ENCODE data around the gene DNAL1.
"Not testable (repeated sequence)": the region's sequence is repeated elsewhere in the genome, so short reads cannot be mapped to it uniquely, and the experiment has no call there.

DNAL1 gene

DNA sequence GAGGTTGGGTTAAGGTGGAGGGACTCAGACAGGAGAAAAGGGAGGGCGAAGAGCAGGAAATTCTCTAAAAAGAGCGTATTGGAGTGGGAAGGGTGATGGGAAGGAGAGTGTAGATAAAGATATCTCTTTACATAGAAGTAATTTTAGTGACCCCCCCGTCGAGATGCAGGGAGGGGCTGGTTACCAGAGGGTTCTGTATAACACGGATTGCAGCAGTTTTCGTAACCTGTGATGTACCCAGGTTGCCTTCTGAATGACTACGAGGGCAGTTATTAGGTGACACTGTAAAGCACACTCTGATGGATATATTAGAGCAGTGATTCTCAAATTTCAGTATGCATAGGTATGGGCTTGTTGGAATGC lies 443 bp downstream of the DNAL1 start:
- DNase-seq: no peak

- no peak for DNase-seq
Observed at GRCh38 chr14:73651005-73651404, 6.2 kb downstream of the DNAL1 start.

GRCh38 chr14:73655851-73656250 lies 11.1 kb downstream of the DNAL1 start:
- DNase-seq: no peak

DNA sequence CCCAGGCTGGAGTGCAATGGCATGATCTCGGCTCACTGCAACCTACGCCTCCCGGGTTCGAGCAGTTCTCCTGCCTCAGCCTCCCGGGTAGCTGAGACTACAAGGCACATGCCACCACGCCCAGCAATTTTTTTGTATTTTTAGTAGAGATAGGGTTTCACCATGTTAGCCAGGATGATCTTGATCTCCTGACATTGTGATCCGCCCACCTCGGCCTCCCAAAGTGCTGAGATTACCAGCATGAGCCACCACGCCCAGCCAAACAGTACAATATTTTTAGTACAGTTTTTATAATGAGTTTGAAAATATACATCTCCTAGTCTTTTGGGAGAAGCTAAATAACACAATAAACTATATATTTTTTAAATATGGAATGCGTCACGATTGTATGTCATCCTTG lies 14.4 kb downstream of the DNAL1 start:
- not testable (repeated sequence) for DNase-seq

DNA sequence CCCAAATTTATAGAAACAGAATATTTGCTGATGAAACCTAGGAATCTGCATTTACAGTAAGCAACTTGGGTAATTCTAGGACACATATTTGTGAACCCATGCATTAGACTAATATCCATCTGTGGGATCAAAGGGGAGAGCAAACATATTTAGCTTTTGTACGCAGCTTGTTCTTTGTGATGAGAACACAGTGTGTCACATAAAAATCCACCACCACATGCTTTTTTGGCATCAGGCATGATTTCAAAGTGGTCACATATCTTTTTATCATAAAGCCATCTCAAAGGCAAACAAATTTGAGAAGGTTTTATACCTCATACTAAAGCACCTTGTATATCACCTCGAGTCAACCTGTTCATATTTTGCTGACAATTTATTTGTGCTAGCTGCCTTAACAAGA lies 15.7 kb downstream of the DNAL1 start:
- DNase-seq: no peak

DNA sequence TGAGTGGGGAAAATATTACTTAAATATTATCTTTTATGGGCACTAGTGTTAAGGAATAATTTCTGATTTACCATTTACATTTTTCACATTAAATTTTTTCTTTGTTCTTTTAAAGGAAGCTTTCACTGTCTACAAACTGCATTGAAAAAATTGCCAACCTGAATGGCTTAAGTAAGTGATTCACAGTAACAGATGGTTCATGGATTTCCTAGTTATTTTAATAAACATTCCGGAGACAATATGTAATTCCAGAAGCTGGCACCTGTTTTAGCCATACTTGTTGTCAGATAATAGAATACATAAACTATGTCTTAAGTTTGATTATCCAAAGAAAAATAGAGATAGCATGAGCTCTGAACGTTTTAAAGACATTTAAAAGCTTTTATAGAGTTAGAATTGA lies 17.1 kb downstream of the DNAL1 start:
- DNase-seq: no peak

- no peak for DNase-seq
Observed at GRCh38 chr14:73662487-73662943, 17.7 kb downstream of the DNAL1 start.

GRCh38 chr14:73663548-73664212 lies 18.9 kb downstream of the DNAL1 start:
- no peak for DNase-seq

- no peak for DNase-seq
Observed at GRCh38 chr14:73665130-73665529, 20.3 kb downstream of the DNAL1 start.

- no peak for DNase-seq
Observed at GRCh38 chr14:73666583-73666982, 21.8 kb downstream of the DNAL1 start.

DNA sequence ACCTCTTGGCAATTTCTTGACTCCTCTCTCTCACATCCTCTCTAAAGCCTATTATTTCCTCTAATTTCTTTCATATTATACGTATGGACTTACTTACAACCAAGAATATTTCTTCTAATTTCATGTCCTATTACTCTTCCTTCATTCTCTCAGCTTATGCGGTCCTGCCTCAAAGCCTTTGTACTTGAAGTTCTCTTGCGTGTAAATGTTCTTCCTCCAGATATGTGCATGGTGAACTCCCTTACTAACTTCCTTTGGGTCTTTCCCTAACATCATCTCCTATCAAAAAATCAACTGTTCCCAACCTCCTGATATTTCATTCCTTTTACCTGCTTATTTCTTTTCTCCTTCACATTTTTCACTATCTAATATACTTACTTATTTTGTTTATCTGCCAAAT lies 23.1 kb downstream of the DNAL1 start:
- no peak for DNase-seq

GRCh38 chr14:73674986-73675385 lies 30.2 kb downstream of the DNAL1 start:
- no peak for DNase-seq

- no peak for DNase-seq
Observed at GRCh38 chr14:73678698-73679097, 33.9 kb downstream of the DNAL1 start.

DNA sequence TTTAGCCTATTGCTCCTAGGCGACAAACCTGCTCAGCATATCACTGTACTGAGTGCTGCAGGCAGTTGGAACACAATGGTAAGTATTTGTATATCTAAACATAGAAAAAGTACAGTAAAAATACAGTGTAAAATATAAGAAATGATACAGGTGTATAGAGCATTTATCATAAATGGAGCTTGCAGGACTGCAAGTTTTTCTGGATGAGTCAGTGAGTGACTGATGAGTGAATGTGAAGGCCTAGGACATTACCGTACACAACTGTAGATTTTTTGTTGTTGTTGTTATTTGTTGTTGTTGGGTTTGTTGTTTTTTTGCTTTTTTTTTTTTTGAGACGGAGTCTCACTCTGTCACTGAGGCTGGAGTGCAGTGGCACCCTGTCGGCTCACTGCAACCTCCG lies 36.0 kb downstream of the DNAL1 start:
- no peak for DNase-seq

GRCh38 chr14:73684627-73685026 lies 39.8 kb downstream of the DNAL1 start:
- no peak for DNase-seq

DNA sequence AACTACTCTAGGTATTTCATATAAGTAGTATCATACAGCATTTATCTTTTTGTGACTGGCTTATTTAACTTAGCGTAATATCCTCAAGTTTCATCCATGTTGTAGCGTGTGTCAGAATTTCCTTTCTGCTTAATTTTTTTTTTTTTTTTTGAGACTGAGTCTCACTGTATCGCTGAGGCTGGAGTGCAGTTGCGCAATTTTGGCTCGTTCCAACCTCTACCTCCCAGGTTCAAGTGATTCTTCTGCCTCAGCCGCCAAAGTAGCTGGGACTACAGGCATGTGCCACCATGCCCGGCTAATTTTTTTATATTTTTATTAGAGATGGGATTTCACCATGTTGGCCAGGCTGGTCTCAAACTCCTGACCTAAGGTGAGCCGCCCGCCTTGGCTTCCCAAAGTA lies 40.5 kb downstream of the DNAL1 start:
- DNase-seq: no peak

DNA sequence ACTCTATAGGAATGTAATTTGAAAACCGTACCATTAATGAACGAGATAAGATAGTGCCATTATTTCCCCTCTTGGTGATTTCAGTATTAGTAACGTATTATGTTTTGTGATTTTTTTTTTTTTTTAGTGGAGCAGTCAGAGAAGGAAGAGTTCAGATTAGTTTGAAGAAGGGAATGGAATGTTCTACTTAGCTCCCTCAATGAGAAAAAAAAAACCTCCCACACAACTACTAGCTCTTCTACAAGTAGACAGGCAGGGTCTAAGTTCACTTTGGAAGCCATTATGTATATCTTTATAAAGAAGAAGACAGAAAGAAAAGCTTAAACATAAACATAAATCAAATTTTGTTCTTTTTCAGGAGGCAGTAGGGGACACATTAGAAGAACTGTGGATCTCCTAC lies 42.1 kb downstream of the DNAL1 start:
- DNase-seq: no peak

DNA sequence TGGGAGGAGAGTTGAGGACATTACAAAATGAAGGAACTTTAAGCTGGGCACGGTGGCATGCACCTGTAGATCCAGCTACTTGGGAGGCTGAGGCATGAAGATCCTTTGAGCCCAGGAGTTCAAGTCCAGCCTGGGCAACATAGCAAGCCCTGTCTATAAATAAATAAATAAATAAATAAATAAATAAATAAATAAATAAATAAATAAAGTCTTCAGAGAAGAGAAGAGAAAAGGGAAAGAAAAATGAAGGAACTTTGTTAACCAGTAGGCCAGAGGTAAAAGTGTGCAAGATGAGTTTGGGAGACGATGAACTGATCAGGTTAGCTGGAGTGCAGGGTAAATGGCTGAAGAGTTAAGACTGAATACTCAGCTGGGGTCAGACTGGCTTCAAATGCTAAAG lies 49.3 kb downstream of the DNAL1 start:
- no peak for DNase-seq

- no peak for DNase-seq
Observed at GRCh38 chr14:73695082-73695481, 50.3 kb downstream of the DNAL1 start.

DNA sequence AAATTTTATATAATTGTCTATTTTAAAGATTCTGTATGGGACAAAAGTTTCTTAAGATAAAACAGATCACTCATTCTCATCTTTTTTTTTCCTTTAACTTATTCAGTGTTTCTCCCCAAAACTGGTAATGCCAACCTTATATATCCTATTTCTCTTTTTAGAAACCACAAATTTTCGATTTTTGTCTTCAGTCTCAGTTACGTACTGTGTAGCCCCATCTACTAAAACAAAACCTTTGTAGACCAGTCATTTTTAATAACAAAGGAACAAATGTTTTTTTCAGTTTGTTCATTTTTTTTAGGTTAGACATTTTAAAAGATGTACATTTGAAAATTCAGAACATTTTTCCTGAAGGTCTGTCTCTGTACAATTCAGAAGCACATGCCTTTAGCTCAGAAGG lies 51.2 kb downstream of the DNAL1 start:
- no peak for DNase-seq

DNA sequence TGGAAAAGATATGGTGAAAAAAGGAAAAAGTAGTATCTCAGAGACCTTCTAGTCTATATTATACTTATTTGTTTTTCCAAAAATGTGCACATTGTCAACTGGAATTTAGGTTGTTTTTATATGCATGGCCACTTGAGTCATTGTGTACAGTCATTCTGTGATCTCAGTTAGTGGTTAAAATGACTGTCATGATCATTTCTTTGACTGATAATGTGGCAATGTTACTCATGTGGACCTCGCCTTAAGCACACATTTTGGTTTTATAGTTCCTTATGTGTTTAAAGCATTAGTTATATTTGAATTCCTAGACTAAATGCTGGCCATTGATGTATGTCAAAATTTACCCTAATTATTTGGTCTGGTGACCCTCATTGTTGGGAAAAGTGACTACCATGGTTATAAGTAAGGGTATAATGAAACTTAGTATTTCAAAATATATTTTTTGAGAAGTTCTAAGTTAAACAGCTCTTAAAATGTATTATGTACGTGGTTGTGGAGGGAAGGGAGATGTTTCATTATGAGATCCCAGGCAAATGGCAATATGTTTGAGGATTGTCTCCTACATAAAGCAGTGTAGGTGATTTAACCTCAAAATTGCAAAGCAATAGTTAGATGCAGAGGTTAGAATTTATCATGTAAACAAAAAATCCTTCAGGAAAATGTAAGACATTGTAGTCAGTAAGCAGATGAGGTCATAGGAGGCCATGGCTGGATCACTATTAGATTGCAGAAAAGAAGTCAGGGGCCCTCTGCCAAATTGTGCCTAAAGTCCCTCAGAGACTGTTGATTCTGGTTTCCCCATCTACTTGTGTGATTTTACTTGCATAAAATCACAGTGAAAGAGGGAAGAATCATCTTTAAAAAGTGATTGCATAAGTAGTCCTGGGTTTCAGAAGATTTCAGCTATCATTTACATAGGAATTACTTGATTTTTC lies 51.9 kb downstream of the DNAL1 start:
- DNase-seq: peak; percentile 22

- no peak for DNase-seq
Observed at GRCh38 chr14:73700325-73700724, 55.5 kb downstream of the DNAL1 start.

DNA sequence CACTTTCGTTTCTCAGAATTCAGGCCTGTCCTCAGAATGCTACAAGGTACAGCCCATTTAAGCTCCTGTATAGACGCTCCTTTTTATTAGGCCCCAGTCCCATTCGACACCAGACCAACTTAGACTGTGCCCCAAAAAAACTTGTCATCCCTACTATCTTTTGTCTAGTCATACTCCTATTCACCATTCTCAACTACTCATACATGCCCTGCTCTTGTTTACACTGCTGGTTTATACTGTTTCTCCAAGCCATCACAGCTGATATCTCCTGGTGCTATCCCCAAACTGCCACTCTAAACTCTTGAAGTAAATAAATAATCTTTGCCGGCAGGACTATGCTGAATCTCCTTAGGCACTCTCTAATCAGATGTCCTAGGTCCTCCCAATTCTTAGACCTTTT lies 63.3 kb downstream of the DNAL1 start:
- not testable (repeated sequence) for DNase-seq

- no peak for DNase-seq
Observed at GRCh38 chr14:73709904-73710469, 65.2 kb downstream of the DNAL1 start.
